Progenitor cell of endocrine pancreas (in vitro differentiated cells): ENCODE data around the gene STK39. TPM values are rescaled to one million over a fixed set of nuclear protein-coding genes. Genes with fewer than 3 reads are reported as not detected.

ENCODE experiments used
- DNase-seq: peaks from one replicate; pipeline ENCODE4 v3.0.0; 2021; ENCODE audit warnings: low spot score; ENCODE audit not compliant: unreplicated experiment
- H3K27ac Mint-ChIP-seq: 2 replicates; pipeline ENCODE4 v1.8.0; 2021; ENCODE audit warnings: mild to moderate bottlenecking, moderate library complexity, mixed read lengths
- H3K27me3 Mint-ChIP-seq: 2 replicates; pipeline ENCODE4 v1.8.0; 2021; ENCODE audit warnings: mixed read lengths
- H3K36me3 Mint-ChIP-seq: 2 replicates; pipeline ENCODE4 v1.8.0; 2022; ENCODE audit warnings: mixed read lengths; ENCODE audit not compliant: insufficient read depth
- H3K4me1 Mint-ChIP-seq: 2 replicates; pipeline ENCODE4 v1.8.0; 2021; ENCODE audit warnings: low read depth, mixed read lengths
- H3K4me3 Mint-ChIP-seq: 2 replicates; pipeline ENCODE4 v1.8.0; 2021; ENCODE audit warnings: low read depth, mild to moderate bottlenecking, moderate library complexity, mixed read lengths
- H3K9me3 Mint-ChIP-seq: 2 replicates; pipeline ENCODE4 v1.8.0; 2021; ENCODE audit warnings: low read depth, mixed read lengths
- total RNA-seq: library from RNA; stranded (reverse); gene quantifications from 2 replicates; pipeline ENCODE4 v1.2.1, GENCODE V29; 2021
- TF ChIP-seq, protein P1 (sequence below): fragments of 200-600 bp; sonication (generic); IDR thresholded peaks from one replicate; pipeline ENCODE4 v1.5.0; 2021; ENCODE audit warnings: antibody characterized with exemption, mild to moderate bottlenecking; ENCODE audit not compliant: unreplicated experiment

Gene STK39
- total RNA-seq, 1 donor from 2014 or later: 22.9 TPM

GRCh38 chr2:167935803-167936110, 311.6 kb downstream of the STK39 start:
- TF ChIP-seq, protein P1, sequence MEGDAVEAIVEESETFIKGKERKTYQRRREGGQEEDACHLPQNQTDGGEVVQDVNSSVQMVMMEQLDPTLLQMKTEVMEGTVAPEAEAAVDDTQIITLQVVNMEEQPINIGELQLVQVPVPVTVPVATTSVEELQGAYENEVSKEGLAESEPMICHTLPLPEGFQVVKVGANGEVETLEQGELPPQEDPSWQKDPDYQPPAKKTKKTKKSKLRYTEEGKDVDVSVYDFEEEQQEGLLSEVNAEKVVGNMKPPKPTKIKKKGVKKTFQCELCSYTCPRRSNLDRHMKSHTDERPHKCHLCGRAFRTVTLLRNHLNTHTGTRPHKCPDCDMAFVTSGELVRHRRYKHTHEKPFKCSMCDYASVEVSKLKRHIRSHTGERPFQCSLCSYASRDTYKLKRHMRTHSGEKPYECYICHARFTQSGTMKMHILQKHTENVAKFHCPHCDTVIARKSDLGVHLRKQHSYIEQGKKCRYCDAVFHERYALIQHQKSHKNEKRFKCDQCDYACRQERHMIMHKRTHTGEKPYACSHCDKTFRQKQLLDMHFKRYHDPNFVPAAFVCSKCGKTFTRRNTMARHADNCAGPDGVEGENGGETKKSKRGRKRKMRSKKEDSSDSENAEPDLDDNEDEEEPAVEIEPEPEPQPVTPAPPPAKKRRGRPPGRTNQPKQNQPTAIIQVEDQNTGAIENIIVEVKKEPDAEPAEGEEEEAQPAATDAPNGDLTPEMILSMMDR: no peak
- peaks cover 5% of the 10 kb centered on the region for H3K9me3 Mint-ChIP-seq
- H3K36me3 Mint-ChIP-seq: no peaks in the 10 kb centered on the region
- H3K4me3 Mint-ChIP-seq: no peak overlapping the region
- no peak for DNase-seq
- H3K27me3 Mint-ChIP-seq: peaks cover 4% of the 10 kb centered on the region
- H3K27ac Mint-ChIP-seq: no peak overlapping the region
- no peaks in the 10 kb centered on the region for H3K4me1 Mint-ChIP-seq

DNA sequence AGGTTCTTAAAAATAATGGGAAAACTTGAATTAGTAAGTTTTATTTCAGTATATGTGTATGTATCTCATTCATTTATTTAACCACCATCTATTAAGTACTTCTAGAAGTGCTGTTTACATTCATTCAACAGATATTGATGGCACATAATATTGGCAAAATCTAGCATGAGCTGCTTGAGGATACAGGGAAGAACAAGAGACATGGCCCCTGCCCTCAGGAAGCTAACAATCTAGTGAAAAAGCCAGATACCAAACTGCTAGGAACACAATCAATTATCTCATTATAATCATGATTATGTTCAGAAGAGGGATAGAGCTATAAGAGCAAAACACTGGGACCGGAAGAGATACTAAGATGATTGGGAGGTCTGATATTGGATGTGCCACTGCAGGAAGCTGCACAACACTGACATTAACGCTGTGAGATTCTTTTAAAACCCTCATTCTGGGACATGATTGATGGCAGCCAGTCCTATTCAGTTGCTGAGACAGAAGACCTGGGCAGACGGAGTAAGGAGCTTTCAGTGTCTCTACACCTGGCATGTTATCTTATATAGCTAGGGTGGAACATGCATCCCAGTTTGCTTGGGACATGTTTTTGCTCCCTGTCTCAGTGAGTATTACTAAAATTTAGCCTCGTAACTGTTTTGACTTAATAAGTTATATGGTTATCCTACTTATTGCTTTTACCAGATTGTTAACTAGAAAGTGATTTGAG, 314.1 kb downstream of the STK39 start:
- DNase-seq: no peak
- H3K4me1 Mint-ChIP-seq: peaks cover 3% of the 10 kb centered on the region
- no peaks in the 10 kb centered on the region for H3K36me3 Mint-ChIP-seq
- H3K9me3 Mint-ChIP-seq: peaks cover 5% of the 10 kb centered on the region
- no peak overlapping the region for H3K4me3 Mint-ChIP-seq
- H3K27me3 Mint-ChIP-seq: no peaks in the 10 kb centered on the region
- TF ChIP-seq, protein P1: no peak
- no peak overlapping the region for H3K27ac Mint-ChIP-seq

DNA sequence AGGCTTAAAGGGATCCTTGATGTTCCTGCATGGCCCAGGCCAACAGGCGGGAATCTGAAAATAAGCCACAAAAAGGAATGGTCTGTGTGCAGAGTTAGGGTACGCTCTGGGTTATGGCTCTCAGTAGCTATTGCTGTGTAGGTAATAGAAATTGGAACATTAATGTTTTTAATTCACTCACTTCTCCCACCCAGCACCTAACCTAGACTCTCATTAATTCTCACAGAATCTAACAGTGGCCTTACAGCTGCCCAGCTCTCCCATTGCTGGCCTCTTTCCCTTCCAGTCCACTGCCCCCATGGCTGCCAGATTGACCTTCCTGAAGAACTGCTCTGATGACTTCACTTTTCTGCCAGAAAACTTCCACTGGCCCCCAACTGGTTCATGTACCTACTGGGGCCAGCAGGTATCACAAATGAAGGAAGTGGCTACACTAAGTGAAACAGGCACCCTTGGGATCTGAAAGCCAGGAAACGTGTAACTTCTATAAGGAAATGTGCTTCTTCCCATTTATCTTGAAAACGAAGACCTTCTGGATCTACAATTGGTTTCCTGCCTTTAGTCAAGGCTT, 315.2 kb downstream of the STK39 start:
- TF ChIP-seq, protein P1: no peak
- no peak overlapping the region for H3K4me3 Mint-ChIP-seq
- H3K36me3 Mint-ChIP-seq: no peaks in the 10 kb centered on the region
- peaks cover 3% of the 10 kb centered on the region for H3K4me1 Mint-ChIP-seq
- H3K27me3 Mint-ChIP-seq: no peaks in the 10 kb centered on the region
- H3K27ac Mint-ChIP-seq: no peak overlapping the region
- H3K9me3 Mint-ChIP-seq: peaks cover 5% of the 10 kb centered on the region
- DNase-seq: no peak

DNA sequence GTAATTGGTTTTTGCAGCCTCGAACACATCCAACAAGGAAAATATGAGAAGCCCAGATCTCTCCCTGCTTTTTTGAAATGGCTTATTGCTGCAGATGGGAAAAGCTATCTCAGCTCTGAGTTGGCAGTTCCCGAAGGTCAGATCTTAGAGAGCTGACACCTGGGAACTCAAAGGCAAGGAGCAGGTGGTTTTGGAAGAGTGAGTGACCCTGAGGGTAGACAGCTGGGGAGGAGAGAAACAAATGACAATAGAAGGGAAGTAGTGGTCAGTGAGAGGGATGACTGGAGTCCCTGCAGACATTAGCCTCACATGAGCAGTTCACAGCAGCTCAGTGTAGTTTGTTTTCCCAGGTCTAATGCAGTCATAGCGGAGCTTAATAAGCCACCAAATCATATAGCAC, 317.9 kb downstream of the STK39 start:
- Mint-ChIP-seq H3K4me3 (no peak overlapping the region), H3K36me3 (no peaks in the 10 kb centered on the region), H3K9me3 (peaks cover 3% of the 10 kb centered on the region), H3K27me3 (no peaks in the 10 kb centered on the region), H3K4me1 (peaks cover 3% of the 10 kb centered on the region), H3K27ac (peak overlapping the region; percentile 94)
- DNase-seq: no peak
- TF ChIP-seq, protein P1: no peak

DNA sequence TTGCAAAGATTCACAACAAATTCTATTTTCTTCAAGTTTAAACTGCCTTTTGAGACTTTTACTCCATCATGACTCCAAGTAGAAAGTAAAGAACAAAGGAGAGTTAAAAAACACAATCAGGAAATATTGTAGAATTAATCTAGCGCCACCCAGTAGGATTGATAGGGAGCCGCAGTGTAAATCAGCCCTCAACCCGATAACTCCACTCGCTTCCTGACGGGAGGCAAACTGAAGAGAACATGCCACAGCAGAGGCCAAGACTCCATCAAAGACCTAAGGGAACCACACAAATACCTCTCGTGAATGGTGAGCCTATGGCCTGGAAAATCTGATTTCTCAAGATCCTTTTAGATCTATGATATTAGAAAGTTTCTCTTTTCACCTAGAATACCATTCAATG, 319.0 kb downstream of the STK39 start:
- TF ChIP-seq, protein P1: no peak
- H3K9me3 Mint-ChIP-seq: peaks cover 3% of the 10 kb centered on the region
- no peaks in the 10 kb centered on the region for H3K36me3 Mint-ChIP-seq
- no peaks in the 10 kb centered on the region for H3K27me3 Mint-ChIP-seq
- peaks cover 3% of the 10 kb centered on the region for H3K4me1 Mint-ChIP-seq
- no peak overlapping the region for H3K27ac Mint-ChIP-seq
- no peak overlapping the region for H3K4me3 Mint-ChIP-seq
- DNase-seq: no peak
